GM19193 (cell line): Measurements from ENCODE around the gene MIOX.

Source experiments
- POLR2A ChIP-seq: IDR thresholded peaks from 4 replicates; pipeline ENCODE4 v1.6.1; 2011; ENCODE audit not compliant: insufficient read depth, insufficient read length; ENCODE audit errors: extremely low read depth

Gene MIOX

GRCh38 chr22:50489363-50490243, 2.9 kb downstream of the MIOX start:
- no peak for TF ChIP-seq POLR2A

DNA sequence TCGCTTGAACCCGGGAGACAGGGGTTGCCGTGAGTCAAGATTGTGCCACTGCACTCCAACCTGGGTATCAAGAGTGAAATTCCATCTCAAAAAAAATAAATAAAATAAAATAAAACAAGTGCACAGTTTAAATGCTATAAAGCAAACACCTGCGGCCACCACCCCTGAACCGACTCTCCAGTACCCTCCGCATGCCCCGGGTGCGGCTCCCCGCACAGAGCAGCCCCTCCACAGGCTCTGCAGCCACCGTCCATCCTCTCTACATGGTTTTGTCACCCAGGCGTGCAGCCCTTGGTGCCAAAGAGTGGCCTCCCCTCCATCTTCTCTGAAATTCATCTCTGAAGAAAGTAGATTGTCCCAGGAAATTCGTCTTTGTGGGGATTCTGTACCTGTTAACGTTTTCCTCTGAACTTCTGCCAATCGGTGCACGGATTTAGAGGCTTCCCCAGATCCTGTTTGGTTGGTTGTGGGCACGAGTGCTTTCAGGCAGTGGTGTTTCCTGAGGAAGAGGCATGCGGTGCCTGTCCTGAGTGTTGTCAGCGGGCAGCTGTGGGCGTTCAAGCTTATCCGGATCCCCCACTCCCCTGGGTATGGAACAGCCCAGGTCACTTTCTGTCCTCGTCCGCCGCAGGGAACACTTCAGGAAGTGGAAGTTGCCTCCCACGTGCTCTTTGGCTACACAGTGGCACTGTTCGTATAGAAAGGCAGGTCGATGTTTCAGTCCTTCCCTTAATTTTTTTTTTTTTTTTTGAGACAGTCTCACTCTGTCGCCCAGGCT, 4.1 kb downstream of the MIOX start:
- TF ChIP-seq POLR2A: no peak

DNA sequence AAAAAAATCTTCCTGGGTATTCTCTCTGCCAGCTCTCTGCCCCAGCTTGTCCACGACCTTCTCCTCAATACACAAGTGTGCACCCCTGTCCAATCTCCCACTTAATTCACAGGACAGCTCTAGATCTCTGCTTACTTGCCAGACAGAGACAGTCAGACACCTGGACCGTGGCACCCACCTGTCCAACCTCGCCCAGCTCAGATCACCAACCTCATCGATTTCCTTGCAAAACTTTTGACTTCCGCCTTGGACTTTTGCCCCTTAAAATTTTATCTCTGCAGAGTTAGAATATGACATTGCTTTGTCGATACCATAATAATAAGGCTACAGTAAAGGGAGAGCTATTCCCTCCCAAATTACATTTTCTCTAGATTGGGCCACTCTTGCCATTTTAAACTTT, 10.4 kb downstream of the MIOX start:
- TF ChIP-seq POLR2A: no peak

DNA sequence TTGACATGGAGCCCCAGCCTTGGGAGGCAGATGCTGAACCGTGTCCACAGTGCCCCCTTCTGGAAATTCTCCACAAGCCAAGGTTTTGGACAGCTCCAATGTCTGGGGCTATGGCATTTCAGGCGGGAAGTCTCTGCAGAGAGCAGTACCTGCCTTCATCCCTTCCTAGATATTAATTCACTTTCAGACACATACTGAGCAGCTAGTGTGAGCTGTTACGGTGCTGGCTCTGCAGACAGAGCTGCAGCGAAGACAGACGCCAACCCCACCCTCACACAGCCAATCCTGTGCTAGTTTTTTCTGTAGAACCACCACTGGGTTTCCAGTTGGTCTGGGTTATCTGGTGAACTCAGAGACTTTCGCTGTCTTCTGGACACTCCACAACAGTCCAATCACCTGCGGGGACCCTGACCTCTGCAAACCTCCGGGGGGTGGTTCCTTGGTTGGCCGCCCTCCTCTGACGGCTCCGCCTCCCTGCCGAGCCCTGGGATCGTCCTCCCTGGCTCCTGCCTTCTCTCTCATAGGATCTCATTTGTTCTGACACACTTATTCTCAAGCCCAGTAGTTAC, 11.7 kb downstream of the MIOX start:
- no peak for TF ChIP-seq POLR2A

- TF ChIP-seq POLR2A: no peak
Observed at GRCh38 chr22:50500452-50500851, 13.8 kb downstream of the MIOX start.

DNA sequence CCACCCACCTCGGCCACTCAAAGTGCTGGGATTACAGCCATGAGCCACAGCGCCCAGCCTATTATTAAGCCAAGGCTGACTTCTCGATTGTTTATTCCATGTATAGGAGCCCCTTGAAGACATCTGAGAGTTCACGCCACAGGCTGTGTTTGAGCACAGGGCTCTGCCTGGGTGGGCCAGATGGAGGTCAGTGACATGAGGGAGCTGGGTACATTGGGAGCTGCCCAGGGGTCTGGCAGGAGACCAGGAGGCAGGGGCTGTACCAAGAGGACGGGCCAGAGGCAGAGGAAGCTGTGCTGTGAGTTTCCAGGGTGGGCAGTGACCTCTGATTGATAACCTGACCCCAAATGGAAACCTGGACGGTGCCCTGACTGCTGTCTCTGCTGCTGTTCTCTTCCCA, 15.4 kb downstream of the MIOX start:
- no peak for TF ChIP-seq POLR2A

GRCh38 chr22:50502628-50503474, 16.2 kb downstream of the MIOX start:
- no peak for TF ChIP-seq POLR2A

- no peak for TF ChIP-seq POLR2A
Observed at GRCh38 chr22:50503475-50504145, 17.0 kb downstream of the MIOX start.

DNA sequence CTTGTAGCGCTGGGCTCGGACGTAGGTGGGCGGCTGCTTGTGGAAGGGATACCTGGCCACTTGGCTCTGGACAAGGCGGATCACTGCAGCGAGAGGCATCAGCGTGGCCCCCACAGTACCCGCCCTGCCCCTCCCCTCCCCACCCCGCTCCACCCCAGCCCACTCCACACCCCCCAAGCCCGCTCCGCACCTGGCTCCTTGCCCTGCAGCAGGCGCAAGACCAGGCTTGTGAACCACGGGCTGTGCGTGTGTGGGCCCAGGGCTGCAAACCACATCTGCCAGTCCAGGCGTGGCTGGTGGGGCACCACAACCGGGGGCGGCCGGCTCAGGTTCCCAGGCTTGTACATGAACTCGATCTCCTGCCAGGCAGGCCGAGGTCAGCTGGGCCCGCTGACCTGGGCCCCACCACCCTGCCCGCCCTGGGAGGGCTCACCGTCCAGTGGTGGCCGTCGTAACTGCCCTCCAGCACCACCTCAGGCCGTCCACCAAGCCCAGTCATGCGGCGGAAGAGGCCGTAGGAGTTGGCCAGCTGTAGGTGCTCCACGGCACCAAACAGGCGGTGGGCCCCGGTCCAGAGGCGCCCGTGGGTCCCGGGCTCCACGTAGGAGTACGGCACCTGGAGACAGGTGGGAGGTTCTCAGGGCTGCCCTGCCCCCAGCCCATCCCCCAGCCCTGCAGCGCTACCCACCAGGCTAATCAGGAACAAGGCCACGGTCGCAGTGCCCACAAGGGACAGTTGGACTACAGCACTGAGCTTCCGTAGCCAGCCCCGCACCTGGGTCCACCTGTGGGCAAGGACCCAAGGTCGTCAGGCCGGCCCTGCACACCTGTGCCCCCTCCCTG, 17.9 kb downstream of the MIOX start:
- TF ChIP-seq POLR2A: no peak

GRCh38 chr22:50505276-50505775, 18.7 kb downstream of the MIOX start:
- no peak for TF ChIP-seq POLR2A

DNA sequence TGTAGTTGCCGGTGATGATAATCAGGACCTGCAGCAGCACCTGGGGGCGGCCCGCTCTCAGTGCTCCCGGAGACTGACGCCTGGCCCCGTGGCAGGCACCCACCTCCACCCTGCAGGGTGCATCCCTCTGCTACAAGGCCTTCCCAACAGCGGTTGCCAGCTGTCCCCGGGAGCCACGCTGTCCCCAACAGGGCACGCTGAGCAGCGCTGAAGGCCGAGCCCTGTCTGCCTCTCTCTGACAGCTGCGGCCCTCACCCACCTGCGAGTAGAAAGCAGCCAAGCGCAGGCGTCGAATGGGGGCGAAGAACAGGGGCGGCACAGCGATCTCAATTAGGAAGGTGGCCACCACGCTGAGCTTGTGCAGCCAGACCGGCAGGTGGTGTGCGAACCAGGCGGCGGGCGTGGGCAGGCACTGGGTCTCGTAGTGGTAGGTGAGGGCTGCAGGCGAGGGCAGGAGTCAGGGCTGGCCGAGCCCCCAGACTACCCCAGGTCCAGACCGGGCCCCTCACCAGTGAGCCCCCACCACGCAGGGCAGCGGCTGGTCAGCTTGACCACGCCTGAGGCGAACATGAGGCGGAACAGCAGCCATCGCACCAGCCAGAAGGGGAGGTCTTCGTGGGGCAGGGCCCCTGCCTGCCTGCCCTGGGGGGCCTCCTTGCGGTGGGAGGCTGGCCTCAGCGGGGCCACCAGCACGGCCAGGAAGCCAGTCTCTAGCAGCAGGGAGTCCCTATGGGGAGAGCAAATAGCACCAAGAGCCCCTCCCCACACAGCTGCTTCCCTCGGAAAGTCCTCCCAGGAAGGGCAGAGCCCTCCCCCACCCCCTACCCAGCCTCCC, 19.3 kb downstream of the MIOX start:
- TF ChIP-seq POLR2A: no peak

- TF ChIP-seq POLR2A: no peak
Observed at GRCh38 chr22:50506611-50507420, 20.2 kb downstream of the MIOX start.

DNA sequence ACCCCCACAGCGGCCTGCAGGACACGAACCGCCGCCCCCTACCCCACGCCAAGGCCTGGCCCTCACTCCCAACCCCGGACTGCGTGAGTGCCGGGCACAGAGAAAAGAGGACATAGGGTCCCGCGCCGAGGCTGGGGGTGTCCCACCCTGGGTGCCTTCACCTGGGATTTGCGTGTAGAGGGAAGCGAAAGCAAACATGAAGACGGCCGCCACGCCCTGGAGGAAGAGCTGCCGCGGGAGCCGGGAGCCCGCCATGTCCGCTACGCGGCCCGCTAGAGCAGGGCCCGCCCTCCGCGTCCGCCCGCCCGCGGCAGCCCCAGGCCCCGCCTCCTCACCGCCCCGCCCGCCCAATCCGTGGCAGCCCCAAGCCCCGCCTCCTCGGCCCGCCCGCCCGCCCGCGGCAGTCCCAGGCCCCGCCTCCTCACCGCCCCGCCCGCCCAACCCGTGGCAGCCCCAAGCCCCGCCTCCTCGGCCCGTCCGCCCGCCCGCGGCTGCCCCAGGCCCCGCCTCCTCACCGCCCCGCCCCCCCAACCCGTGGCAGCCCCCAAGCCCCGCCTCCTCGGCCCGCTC, 20.8 kb downstream of the MIOX start, which contains the start of gene LMF2:
TSS of gene LMF2 (minus strand) at position 282 of the 570 bp plus-strand sequence. CDS start at position 255, 27 bp downstream.
- TF ChIP-seq POLR2A: peak; percentile 69
